HepG2 (cell line): ENCODE results near the gene DLEC1. TPM values are rescaled to one million over a fixed set of nuclear protein-coding genes. Genes with fewer than 3 reads are reported as not detected.

Experiments used
- ATAC-seq: fragments of 200-7000 bp; cut with Tn5 transposase; 3 replicates; pipeline ENCODE4 v1.9.1; 2020; ENCODE audit warnings: mild to moderate bottlenecking, moderate library complexity
- BruUV-seq: library from RNA; stranded (reverse); fragments of 400-500 nt; replicated peaks from 2 replicates; lab custom pipeline; 2021; lab: Mats Ljungman, UMichigan
- CTCF ChIA-PET: fragments of 300-600 bp; formaldehyde crosslinking; extraction: SDS; loops from one replicate; lab custom pipeline; 2021; ENCODE audit warnings: low total read pairs, inconsistent platforms, low intra/inter-chr PET ratio; lab: Yijun Ruan, JAX
- POLR2A ChIA-PET: fragments of 350-600 bp; sonication (Branson Sonifier 250); formaldehyde crosslinking; loops from one replicate; lab custom pipeline; 2020; ENCODE audit warnings: antibody characterized with exemption, inconsistent platforms; lab: Yijun Ruan, JAX
- DNase-seq: peaks from one replicate; pipeline ENCODE4 v3.0.0-alpha.2; 2015; ENCODE audit warnings: low spot score
- FAIRE-seq: peaks from 3 replicates; lab custom pipeline; 2011; peaks lifted over from hg19 to GRCh38; lab: Jason Lieb, UNC
- H2AFZ ChIP-seq: one replicate; pipeline ENCODE4 v1.6.1; 2011; ENCODE audit warnings: low read length, inconsistent platforms
- H3K27ac ChIP-seq: fragments of 300-600 bp; 3 replicates; pipeline ENCODE4 v1.8.0; 2011; ENCODE audit warnings: mixed run types, mild to moderate bottlenecking, mixed read lengths, low read length, inconsistent platforms; ENCODE audit not compliant: insufficient read depth; ENCODE audit errors: extremely low read length
- H3K27me3 ChIP-seq, 2 experiments: fragments of 200-600 bp in 1 of 2; 2 replicates in 1 of 2; 3 replicates in 1 of 2; pipeline versions ENCODE4 v1.6.0 to v1.8.0; 2011; ENCODE audit warnings: low read length in 2 of 2, mild to moderate bottlenecking in 2 of 2, moderate library complexity in 2 of 2, inconsistent platforms in 1 of 2; ENCODE audit not compliant: insufficient read depth in 2 of 2, control insufficient read depth in 1 of 2
- H3K36me3 ChIP-seq, 2 experiments: fragments of 200-600 bp in 1 of 2; replicated peaks in 1 of 2; 2 replicates in 1 of 2; 3 replicates in 1 of 2; pipeline versions ENCODE4 v1.5.1 to v1.8.0; 2011; ENCODE audit warnings: low read length in 2 of 2, inconsistent platforms in 1 of 2; ENCODE audit not compliant: insufficient read depth in 2 of 2, control insufficient read depth in 1 of 2
- H3K4me1 ChIP-seq: 2 replicates; pipeline ENCODE4 v1.5.1; 2012; ENCODE audit warnings: low read length, inconsistent platforms; ENCODE audit not compliant: insufficient read depth
- H3K4me2 ChIP-seq: 2 replicates; pipeline ENCODE4 v1.6.0; 2011; ENCODE audit warnings: low read depth, low read length, inconsistent platforms
- H3K4me3 ChIP-seq, 3 experiments: fragments of 200-600 bp in 1 of 3; sonication (generic), shearing (Covaris generic) in 1 of 3; replicated peaks in 1 of 3; 2 replicates each; pipeline ENCODE4 v1.5.1; 2011 to 2016; ENCODE audit warnings: low read length in 3 of 3, inconsistent platforms in 2 of 3, low read depth in 2 of 3, mild to moderate bottlenecking in 2 of 3, control low read depth in 1 of 3, mixed read lengths in 1 of 3; ENCODE audit not compliant: insufficient read depth in 1 of 3
- H3K79me2 ChIP-seq: one replicate; pipeline ENCODE4 v1.6.1; 2011; ENCODE audit warnings: low read length, inconsistent platforms; ENCODE audit not compliant: insufficient read depth
- H3K9ac ChIP-seq: 2 replicates; pipeline ENCODE4 v1.6.0; 2011; ENCODE audit warnings: mild to moderate bottlenecking, low read depth, low read length, inconsistent platforms; ENCODE audit not compliant: insufficient read depth
- H3K9me3 ChIP-seq: 2 replicates; pipeline ENCODE4 v1.5.1; 2012; ENCODE audit warnings: mild to moderate bottlenecking, low read length
- H4K20me1 ChIP-seq: 2 replicates; pipeline ENCODE4 v1.6.0; 2011; ENCODE audit warnings: inconsistent platforms, mild to moderate bottlenecking, low read length, moderate library complexity; ENCODE audit not compliant: insufficient read depth
- EED ChIP-seq: sonication (generic); formaldehyde crosslinking; IDR thresholded peaks from 2 replicates; pipeline ENCODE4 v1.5.0; 2020; ENCODE audit warnings: mild to moderate bottlenecking, missing genetic modification reagents
- FIP1L1 ChIP-seq: fragments of 200-400 bp; formaldehyde crosslinking; IDR thresholded peaks from 2 replicates; pipeline ENCODE4 v1.6.1; 2018; ENCODE audit warnings: low read depth, mild to moderate bottlenecking, low read length, moderate library complexity, borderline replicate concordance; ENCODE audit not compliant: insufficient read depth
- KDM3A ChIP-seq: IDR thresholded peaks from 2 replicates; pipeline ENCODE4 v1.6.1; 2018; ENCODE audit warnings: low read depth, missing compliant biosample characterization
- PAX8 ChIP-seq: sonication (generic); formaldehyde crosslinking; IDR thresholded peaks from 2 replicates; pipeline ENCODE4 v1.8.0; 2022; ENCODE audit warnings: mild to moderate bottlenecking, missing genetic modification reagents, borderline replicate concordance
- RAD51 ChIP-seq: fragments of 450-650 bp; IDR thresholded peaks from 2 replicates; pipeline ENCODE4 v1.6.1; 2016; ENCODE audit warnings: borderline replicate concordance
- RBFOX2 ChIP-seq: fragments of 200-400 bp; formaldehyde crosslinking; IDR thresholded peaks from 2 replicates; pipeline ENCODE4 v1.6.1; 2017; ENCODE audit warnings: low read depth, mild to moderate bottlenecking, low read length
- SUZ12 ChIP-seq: fragments of 150-350 bp; IDR thresholded peaks from 2 replicates; pipeline ENCODE4 v1.6.1; 2014; ENCODE audit warnings: low read depth, low read length
- TBX3 ChIP-seq: fragments of 450-650 bp; IDR thresholded peaks from 2 replicates; pipeline ENCODE4 v1.6.1; 2017; ENCODE audit warnings: antibody characterized with exemption, mild to moderate bottlenecking, inconsistent platforms, borderline replicate concordance
- USF2 ChIP-seq, 2 experiments: sonication (generic) in 1 of 2; formaldehyde crosslinking in 1 of 2; IDR thresholded peaks; 2 replicates each; pipeline versions ENCODE4 v1.5.1 to v1.6.1; 2011 to 2020; ENCODE audit warnings: borderline replicate concordance in 1 of 2, low read depth in 1 of 2, low read length in 1 of 2, mild to moderate bottlenecking in 1 of 2, missing genetic modification reagents in 1 of 2, moderate library complexity in 1 of 2
- ZNF121 ChIP-seq: sonication (generic); formaldehyde crosslinking; IDR thresholded peaks from 2 replicates; pipeline ENCODE4 v1.5.0; 2020; ENCODE audit warnings: mild to moderate bottlenecking, missing genetic modification reagents
- ZNF234 ChIP-seq: sonication (generic); formaldehyde crosslinking; conservative IDR thresholded peaks from 2 replicates; pipeline ENCODE4 v1.5.1; 2020; ENCODE audit warnings: mild to moderate bottlenecking, missing genetic modification reagents
- ZNF382 ChIP-seq: sonication (generic); formaldehyde crosslinking; IDR thresholded peaks from 2 replicates; pipeline ENCODE4 v1.5.0; 2020; ENCODE audit warnings: missing genetic modification reagents, mild to moderate bottlenecking, borderline replicate concordance
- ZNF446 ChIP-seq: sonication (generic); formaldehyde crosslinking; IDR thresholded peaks from 2 replicates; pipeline ENCODE4 v1.5.0; 2020; ENCODE audit warnings: mild to moderate bottlenecking, missing genetic modification reagents
- ZNF547 ChIP-seq: sonication (generic); formaldehyde crosslinking; IDR thresholded peaks from 2 replicates; pipeline ENCODE4 v1.5.1; 2020; ENCODE audit warnings: mild to moderate bottlenecking, missing genetic modification reagents
- ZNF563 ChIP-seq: sonication (generic); formaldehyde crosslinking; IDR thresholded peaks from 2 replicates; pipeline ENCODE4 v1.8.0; 2022; ENCODE audit warnings: mild to moderate bottlenecking, moderate library complexity, missing genetic modification reagents
- ZNF570 ChIP-seq: sonication (generic); formaldehyde crosslinking; IDR thresholded peaks from 2 replicates; pipeline ENCODE4 v1.4.0; 2020; ENCODE audit warnings: mild to moderate bottlenecking, missing genetic modification reagents, borderline replicate concordance
- ZNF772 ChIP-seq: sonication (generic); formaldehyde crosslinking; IDR thresholded peaks from 2 replicates; pipeline ENCODE4 v1.5.0; 2020; ENCODE audit warnings: mild to moderate bottlenecking, missing genetic modification reagents
- WGBS: methylation state at CpG from one replicate; pipeline ENCODE4 v1.1.6; 2017; ENCODE audit warnings: low lambda C conversion rate; 5-methylcytosine and 5-hydroxymethylcytosine counted together
- in situ Hi-C: cut with HindIII; loops from 2 replicates; pipeline ENCODE4 v1.10.0; 2017; ENCODE audit warnings: low pct_unique_long_range_greater_than_20kb; ENCODE audit not compliant: extremely low pct_ligation_motif_present
- intact Hi-C: fragments of 100-400 bp; cut with micrococcal nuclease; formaldehyde crosslinking; loops from one replicate; pipeline ENCODE4 v1.10.0; 2022; ENCODE audit not compliant: unreplicated experiment
- polyA plus RNA-seq, 8 experiments: library from polyadenylated mRNA; depleted of rRNA in 3 of 8; stranded (reverse) in 7 of 8; unstranded in 1 of 8; fragments of >200 nt; fragmentation: Illumina TruSeq in 4 of 8; extraction: Trizol in 4 of 8; gene quantifications; 2 replicates each; pipeline versions ENCODE4 v1.2.1 to v1.2.3, GENCODE V29; 2011 to 2016; ENCODE audit warnings: low read depth in 4 of 8, missing spikeins in 1 of 8, mixed read lengths in 1 of 8; ENCODE audit not compliant: insufficient read depth in 1 of 8
- total RNA-seq, 5 experiments: library from RNA; depleted of rRNA; stranded (reverse); fragments of >200 nt; fragmentation: Illumina TruSeq; extraction: Trizol; gene quantifications; 2 replicates each; pipeline ENCODE4 v1.2.3, GENCODE V29; 2016; ENCODE audit warnings: low read depth in 1 of 5

DLEC1 gene
- total and polyA plus RNA-seq, 2 of the 13 experiments (the other 11 are each of a cell fraction or from before 2014, with no cell fraction given) = 0.09 TPM; not detected in 1

- BruUV-seq = no TSS peak
- H3K4me2 ChIP-seq = no peak overlapping the region
- no peaks in the 10 kb centered on the region for H4K20me1 ChIP-seq
- ChIA-PET CTCF (no interaction called here), POLR2A (no interaction called here)
- H3K9ac ChIP-seq = no peak overlapping the region
- in situ Hi-C loops = no loop called here
- 21% methylated on average over 2 of the region's 2 CpGs for WGBS
- ATAC-seq (no peak), FAIRE-seq (no peak), DNase-seq (no peak)
- no peak overlapping the region for H3K4me3 ChIP-seq
- intact Hi-C loops = no loop called here
- H3K9me3 ChIP-seq = no peaks in the 10 kb centered on the region
- H3K27me3 ChIP-seq = peaks cover 0 to 17% of the 10 kb centered on the region in 2 experiments; a peak in 3 of 5 replicates
- TF ChIP-seq FIP1L1 (no peak), ZNF234 (no peak), RAD51 (peak; percentile 64; the same call in 1 of the 2 replicates), PAX8 (CRISPR knock-in tag) (no peak), EED (CRISPR knock-in tag) (no peak), ZNF121 (CRISPR knock-in tag) (no peak), ZNF547 (CRISPR knock-in tag) (no peak), USF2 (IDR thresholded peaks at IDR 0.05; ENCODE audit: low read depth, low read length) (peak; percentile 51; the same call in 1 of the 2 replicates), USF2 (CRISPR knock-in tag; IDR thresholded peaks at IDR 0.05; ENCODE audit: borderline replicate concordance) (no peak), RBFOX2 (no peak), ZNF563 (no peak), SUZ12 (no peak), ZNF382 (CRISPR knock-in tag) (no peak), TBX3 (no peak), ZNF570 (CRISPR knock-in tag) (no peak), KDM3A (CRISPR knock-in tag) (no peak), ZNF446 (CRISPR knock-in tag) (no peak), ZNF772 (CRISPR knock-in tag) (no peak)
- H3K27ac ChIP-seq = no peak overlapping the region
- H3K36me3 ChIP-seq = no peaks in the 10 kb centered on the region
- H2AFZ ChIP-seq = no peak overlapping the region
- H3K4me1 ChIP-seq = no peaks in the 10 kb centered on the region
- H3K79me2 ChIP-seq = no peaks in the 10 kb centered on the region
These were observed 7.8 kb downstream of the DLEC1 start for GRCh38 chr3:38046821-38047220.
